HG03457 (cell line): ENCODE results near the gene RGS19.

Experiments
- ATAC-seq: cut with Tn5 transposase; IDR thresholded peaks from one replicate; pipeline ENCODE4 v1.9.1; 2021; ENCODE audit warnings: moderate number of reproducible peaks; ENCODE audit not compliant: unreplicated experiment

The RGS19 gene

DNA sequence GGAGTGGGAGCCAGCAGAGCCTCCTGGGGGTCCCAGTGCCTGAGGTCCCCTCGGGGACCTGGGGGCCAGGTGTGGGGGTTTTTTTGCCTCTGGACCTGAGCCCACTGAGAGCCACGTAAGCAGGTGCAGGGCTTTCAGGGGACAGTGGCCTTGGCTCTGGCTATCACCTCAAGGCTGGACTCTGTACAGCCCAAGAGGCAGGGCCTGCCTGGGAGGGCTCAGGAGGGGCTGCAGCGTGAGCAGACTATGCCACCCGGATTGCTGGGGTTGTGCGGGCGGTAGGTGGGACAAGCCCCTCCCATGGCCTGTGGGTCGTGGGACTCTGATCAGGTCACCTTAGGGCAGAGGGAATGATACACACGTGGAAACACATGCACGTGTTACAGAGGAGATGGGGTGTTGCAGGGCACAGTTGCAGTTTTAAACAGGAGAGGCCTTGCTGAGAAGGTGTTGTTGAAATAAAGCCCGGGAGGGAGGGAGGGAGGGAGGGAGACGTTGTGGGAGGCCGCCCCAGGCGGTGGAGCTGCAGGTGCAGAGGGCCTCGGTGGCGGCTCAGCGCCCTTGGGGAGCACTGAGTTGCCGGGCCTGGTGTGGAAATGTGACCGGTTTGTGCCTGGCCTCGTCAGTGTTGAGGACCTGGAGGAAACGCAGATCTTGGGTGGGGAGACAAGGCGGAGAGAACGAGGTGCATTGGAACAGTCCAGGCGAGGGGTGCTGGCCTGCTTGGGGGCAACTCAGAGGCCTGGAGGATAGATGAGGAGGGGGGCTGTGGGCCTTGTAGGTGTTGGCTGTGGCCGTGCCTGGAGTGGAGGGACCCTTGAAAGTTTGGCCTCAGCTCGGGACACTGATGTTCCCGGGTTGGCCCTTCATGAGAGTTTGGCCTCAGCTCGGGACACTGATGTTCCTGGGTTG is 14.0 kb downstream of the RGS19 start:
- ATAC-seq: no peak

GRCh38 chr20:64064145-64064698 is 15.1 kb downstream of the RGS19 start:
- no peak for ATAC-seq

DNA sequence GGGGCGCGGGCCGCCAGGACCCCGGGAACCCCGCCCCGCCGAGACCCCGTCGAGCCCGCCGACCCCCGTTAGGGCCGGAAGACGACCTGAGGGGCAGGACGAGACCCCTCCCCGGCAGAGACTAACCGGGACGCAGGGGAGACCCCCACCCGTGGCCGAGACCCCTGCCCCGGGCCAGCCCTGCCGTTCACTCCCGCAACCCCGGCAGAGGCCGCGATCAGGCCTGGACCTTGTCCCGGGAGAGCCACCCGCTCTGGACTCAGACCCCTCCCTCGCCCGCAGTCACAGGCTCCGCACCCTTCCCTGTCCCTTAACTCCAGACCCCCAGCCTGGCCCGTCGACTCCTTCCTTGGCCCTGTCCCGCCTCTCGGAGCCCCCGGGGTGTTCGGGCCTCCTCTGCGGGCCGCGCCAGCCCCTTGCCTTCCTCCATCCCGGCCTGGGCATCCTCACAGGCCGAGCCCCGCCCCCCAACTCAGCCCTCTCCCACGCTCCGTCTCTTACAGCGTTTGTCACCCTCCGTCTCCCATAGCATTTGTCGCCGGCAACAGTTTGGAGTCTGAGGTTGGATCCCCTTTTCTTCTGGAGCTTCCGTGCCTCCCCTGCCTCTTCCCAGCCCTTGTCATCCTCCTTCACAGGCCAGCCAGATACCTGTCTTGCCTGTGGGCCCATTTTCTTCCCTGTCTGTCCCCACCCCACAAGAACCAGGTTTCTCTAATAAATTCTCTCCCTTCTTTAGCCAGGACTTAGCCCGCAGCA is 15.8 kb downstream of the RGS19 start:
- ATAC-seq: no peak

DNA sequence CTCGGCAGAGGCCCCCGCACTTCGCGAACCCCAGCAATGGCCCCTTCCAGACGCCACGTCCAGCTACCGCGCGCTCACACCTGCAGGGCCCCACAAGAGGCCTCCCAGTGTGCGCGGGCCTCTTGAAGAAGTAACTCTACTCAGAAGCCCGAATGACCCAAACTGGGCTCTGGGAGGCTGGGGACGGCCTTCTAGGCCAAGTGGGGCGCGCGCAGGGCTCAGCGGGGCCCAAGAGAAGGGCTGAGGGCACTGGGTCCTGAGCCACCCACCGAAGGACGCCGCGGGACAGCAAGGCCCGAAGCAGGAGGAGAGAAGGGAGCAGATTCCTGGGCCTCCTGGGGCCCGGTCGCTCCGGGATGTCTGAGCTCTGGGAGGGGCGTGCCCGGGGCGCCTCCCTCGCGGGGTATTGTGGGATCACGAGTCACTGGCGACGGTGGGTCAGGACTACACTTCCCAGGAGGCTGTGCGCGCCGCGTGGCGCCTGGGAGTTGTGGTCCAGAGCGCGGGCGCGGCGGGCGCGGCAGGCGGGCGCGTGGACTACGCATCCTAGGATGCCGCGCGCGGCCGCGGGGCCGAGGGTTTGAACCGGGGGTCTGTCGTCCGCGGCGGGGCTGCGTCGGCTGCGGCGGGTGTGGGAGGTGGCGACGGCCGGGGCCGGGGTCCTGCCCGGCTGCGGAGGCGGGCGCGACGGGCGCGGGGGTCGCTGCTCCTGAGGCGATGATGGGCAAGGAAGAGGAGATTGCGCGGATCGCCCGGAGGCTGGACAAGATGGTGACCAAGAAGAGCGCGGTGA is 16.5 kb downstream of the RGS19 start, which contains the start of gene TCEA2:
Gene TCEA2 (plus strand): TSS at position 603 of the 793 bp plus-strand sequence. CDS start 115 bp downstream, at position 718.
- peak; percentile 51 for ATAC-seq

DNA sequence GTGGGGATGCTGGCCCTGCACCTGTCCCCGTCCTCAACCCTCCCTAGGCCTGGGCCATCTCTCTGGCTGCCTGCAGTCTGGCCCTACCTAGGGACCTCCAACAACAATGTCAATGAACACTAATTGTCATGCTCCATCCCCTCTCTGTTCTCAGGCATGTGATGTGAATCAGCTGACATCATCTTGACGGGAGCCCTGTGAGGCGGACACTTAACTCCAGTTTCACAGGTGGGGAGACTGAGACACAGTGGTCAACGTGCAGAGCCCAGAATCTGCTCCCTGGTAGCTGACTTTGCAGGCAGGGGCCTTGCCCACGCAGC is 17.1 kb downstream of the RGS19 start:
- ATAC-seq: no peak

DNA sequence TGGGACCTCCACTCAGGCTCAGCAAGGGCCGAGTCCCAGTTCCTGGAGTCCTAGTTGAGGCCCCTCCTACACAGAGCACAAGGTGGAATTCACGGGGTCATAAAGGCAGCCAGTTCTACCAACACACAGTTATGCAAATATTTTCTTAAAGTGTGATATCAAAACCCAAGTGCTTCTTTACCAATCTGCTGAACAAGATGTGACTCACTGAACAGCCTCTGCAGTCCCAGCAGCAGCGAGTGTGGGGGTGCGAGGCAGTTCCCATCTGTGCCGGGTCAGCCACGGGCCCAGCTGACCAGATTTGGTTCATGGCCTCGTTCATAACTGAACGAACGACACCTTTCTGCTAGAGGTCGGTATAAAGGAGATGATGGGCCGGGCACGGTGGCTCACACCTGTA is 20.8 kb downstream of the RGS19 start:
- no peak for ATAC-seq

- no peak for ATAC-seq
Measured at GRCh38 chr20:64057628-64058498, 21.5 kb downstream of the RGS19 start.

- ATAC-seq: no peak
Measured at GRCh38 chr20:64056889-64057627, 22.3 kb downstream of the RGS19 start.

- no peak for ATAC-seq
Measured at GRCh38 chr20:64056639-64056888, 22.8 kb downstream of the RGS19 start.

DNA sequence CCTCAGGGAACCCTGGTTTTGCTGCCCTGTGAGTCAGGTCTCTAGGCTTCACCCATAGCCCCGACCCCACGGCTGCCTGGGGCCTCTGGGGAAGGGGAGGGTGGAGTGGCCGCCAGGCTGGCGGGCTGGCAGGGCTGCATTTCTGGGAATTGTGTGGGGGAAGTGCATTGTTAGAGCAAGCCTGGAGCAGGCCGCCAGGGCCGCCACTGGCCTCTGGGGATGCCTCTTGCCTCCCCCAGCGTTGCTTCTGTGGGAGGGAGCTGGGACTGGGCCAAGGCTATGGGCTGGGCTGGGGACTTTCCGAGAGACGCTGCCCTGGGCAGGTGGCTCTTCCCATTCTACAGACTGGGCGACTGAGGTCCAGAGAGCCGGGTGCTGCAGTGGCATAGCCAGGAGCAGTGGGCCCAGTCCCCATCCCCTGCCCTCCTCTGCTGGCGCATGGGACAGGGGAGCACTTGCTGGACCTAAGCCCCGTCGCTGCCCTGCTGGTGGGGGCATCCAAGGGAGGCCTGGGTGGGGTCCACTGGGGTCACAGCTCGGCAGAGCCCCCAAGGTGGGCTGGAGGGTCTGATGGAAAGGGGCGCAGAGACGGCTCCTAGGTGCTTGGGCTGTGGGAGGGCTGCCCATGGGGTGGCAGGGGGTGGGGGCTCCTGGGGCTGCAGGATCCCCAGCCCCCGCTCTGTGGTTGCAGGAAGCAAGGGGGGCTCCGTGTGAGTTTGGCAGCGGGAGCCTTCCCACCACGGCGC is 23.3 kb downstream of the RGS19 start:
- no peak for ATAC-seq

GRCh38 chr20:64055396-64055892 is 23.9 kb downstream of the RGS19 start:
- no peak for ATAC-seq

GRCh38 chr20:64053841-64054661 is 25.3 kb downstream of the RGS19 start:
- ATAC-seq: no peak

DNA sequence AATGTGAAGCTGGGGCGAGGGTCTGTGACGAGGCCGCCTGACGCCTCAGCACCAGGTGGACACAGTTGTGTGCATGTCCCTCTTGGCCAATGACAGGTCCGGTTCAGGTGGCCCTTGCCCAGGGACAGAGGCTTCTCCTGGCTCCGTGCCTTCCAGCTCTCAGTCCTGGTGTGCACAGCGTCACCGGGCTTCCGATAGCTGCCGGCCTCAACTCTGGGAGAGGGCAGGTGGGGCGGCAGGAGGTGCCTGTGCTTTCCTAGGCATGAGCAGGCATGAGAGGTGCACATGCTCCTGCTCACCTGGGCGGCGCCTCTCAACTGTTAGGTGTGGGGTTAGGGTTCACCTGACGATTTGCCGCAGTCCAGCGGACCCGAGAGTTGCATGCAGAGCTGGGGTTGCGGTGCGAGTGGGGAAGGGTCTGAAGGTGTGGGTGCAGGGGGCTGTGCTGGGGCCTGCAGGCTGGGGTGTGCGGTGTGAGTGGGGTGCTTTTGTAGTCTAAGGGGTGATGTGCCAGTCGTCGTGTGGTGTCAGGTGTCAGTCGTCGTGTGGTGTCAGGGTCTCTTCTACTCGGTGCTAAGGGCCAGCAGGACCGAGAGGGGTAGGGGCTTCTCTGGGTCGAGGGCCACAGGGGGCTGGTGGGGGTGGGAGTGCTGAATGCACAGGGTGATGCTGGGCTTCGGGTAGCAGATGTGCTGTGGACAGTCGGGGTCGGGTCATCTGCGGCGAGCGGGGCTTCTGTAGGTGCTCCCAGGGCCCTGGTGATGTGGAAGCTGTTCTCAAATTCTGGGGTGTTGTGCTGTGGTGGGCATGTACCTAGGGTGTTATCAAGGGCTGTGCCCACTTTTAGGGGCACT is 26.1 kb downstream of the RGS19 start:
- ATAC-seq: no peak

DNA sequence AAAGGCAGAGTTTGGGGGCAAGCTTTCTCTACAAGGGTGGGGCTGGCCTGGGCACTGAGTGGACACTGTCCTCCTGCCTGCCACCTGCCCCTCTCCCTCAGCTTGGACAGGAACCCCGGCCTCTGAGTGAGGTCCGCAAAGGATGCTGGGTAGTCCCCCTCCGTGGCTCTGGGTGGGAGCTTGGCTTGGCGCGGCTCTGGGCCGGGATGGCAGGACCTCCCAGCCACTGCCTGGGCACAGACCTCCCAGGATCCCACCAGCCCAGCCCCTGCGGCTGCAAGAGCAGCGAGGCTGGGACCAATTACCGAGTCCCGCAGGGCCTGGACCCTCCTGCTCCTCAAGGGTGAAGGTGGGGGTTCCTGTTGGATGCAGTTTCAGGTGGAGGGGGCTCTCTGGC is 27.0 kb downstream of the RGS19 start:
- ATAC-seq: no peak

GRCh38 chr20:64051561-64052325 is 27.6 kb downstream of the RGS19 start:
- no peak for ATAC-seq

- ATAC-seq: no peak
Measured at GRCh38 chr20:64051033-64051452, 28.3 kb downstream of the RGS19 start.
